Measurements from ENCODE around the gene ZNF385B.

Gene ZNF385B

GRCh38 chr2:179694963-179695362 lies 166.4 kb downstream of the ZNF385B start:
- Histone ChIP-seq H3K27ac (ENCODE audit: low read length) (no peak overlapping the region), H3K9ac (ENCODE audit: low read length) (no peak overlapping the region), H3K9me2 (replicated peaks; ENCODE audit: insufficient read depth, low read length) (no peaks in the 10 kb centered on the region), H3K9me3 (replicated peaks; ENCODE audit: insufficient read depth, low read length) (no peaks in the 10 kb centered on the region), H3K27me3 (replicated peaks; ENCODE audit: insufficient read depth, low read length) (no peaks in the 10 kb centered on the region), H3F3A (ENCODE audit: insufficient read depth, low read length) (no peaks in the 10 kb centered on the region), H2AFZ (ENCODE audit: low read length) (no peak overlapping the region), H3K79me2 (ENCODE audit: low read length) (no peaks in the 10 kb centered on the region), H3K4me1 (ENCODE audit: low read length) (peaks cover 5% of the 10 kb centered on the region; the same call in 1 of the 2 replicates), H3K4me2 (ENCODE audit: low read depth, low read length) (no peak overlapping the region), H4K20me1 (ENCODE audit: insufficient read depth, low read length) (no peaks in the 10 kb centered on the region), H3K36me3 (replicated peaks; ENCODE audit: insufficient read depth, low read length) (no peaks in the 10 kb centered on the region), H3K4me3 (ENCODE audit: low read length) (no peak overlapping the region)
- no peak for TF ChIP-seq EZH2 (optimal IDR thresholded peaks at IDR 0.05; ENCODE audit: low read depth, low read length)
- no peak for TF ChIP-seq CTCF (IDR thresholded peaks at IDR 0.05; ENCODE audit: low read length)
- TF ChIP-seq EZH2phosphoT487 (IDR thresholded peaks at IDR 0.05; ENCODE audit: low read length), result no peak
- no peak for DNase-seq

GRCh38 chr2:179692610-179693009 lies 168.8 kb downstream of the ZNF385B start:
- Histone ChIP-seq H4K20me1 (ENCODE audit: insufficient read depth, low read length) (no peaks in the 10 kb centered on the region), H3K36me3 (replicated peaks; ENCODE audit: insufficient read depth, low read length) (no peaks in the 10 kb centered on the region), H3F3A (ENCODE audit: insufficient read depth, low read length) (no peaks in the 10 kb centered on the region), H3K9me3 (replicated peaks; ENCODE audit: insufficient read depth, low read length) (no peaks in the 10 kb centered on the region), H3K4me3 (ENCODE audit: low read length) (no peak overlapping the region), H3K9ac (ENCODE audit: low read length) (no peak overlapping the region), H3K4me1 (ENCODE audit: low read length) (no peaks in the 10 kb centered on the region), H2AFZ (ENCODE audit: low read length) (no peak overlapping the region), H3K27ac (ENCODE audit: low read length) (no peak overlapping the region), H3K27me3 (replicated peaks; ENCODE audit: insufficient read depth, low read length) (no peaks in the 10 kb centered on the region), H3K9me2 (replicated peaks; ENCODE audit: insufficient read depth, low read length) (no peaks in the 10 kb centered on the region), H3K79me2 (ENCODE audit: low read length) (no peaks in the 10 kb centered on the region), H3K4me2 (ENCODE audit: low read depth, low read length) (no peak overlapping the region)
- no peak for TF ChIP-seq EZH2 (optimal IDR thresholded peaks at IDR 0.05; ENCODE audit: low read depth, low read length)
- no peak for TF ChIP-seq CTCF (IDR thresholded peaks at IDR 0.05; ENCODE audit: low read length)
- DNase-seq, result no peak

GRCh38 chr2:179692043-179692442 lies 169.4 kb downstream of the ZNF385B start:
- Histone ChIP-seq H2AFZ (ENCODE audit: low read length) (no peak overlapping the region), H3F3A (ENCODE audit: insufficient read depth, low read length) (no peaks in the 10 kb centered on the region)

More at GRCh38 chr2:179692043-179692442, 169.4 kb downstream of the ZNF385B start:
- no peak overlapping the region for H3K4me2 ChIP-seq (ENCODE audit: low read depth, low read length)
- H3K9me3 ChIP-seq (replicated peaks; ENCODE audit: insufficient read depth, low read length), result no peaks in the 10 kb centered on the region
- no peak overlapping the region for H3K4me3 ChIP-seq (ENCODE audit: low read length)
- no peaks in the 10 kb centered on the region for H4K20me1 ChIP-seq (ENCODE audit: insufficient read depth, low read length)
- H3K4me1 ChIP-seq (ENCODE audit: low read length), result no peaks in the 10 kb centered on the region
- no peak for DNase-seq
- H3K36me3 ChIP-seq (replicated peaks; ENCODE audit: insufficient read depth, low read length), result no peaks in the 10 kb centered on the region
- no peak overlapping the region for H3K27ac ChIP-seq (ENCODE audit: low read length)
- no peaks in the 10 kb centered on the region for H3K9me2 ChIP-seq (replicated peaks; ENCODE audit: insufficient read depth, low read length)
- no peaks in the 10 kb centered on the region for H3K27me3 ChIP-seq (replicated peaks; ENCODE audit: insufficient read depth, low read length)
- H3K79me2 ChIP-seq (ENCODE audit: low read length), result no peaks in the 10 kb centered on the region
- H3K9ac ChIP-seq (ENCODE audit: low read length), result no peak overlapping the region
- no peak for TF ChIP-seq EZH2phosphoT487 (IDR thresholded peaks at IDR 0.05; ENCODE audit: low read length)
- no peak for TF ChIP-seq EZH2 (optimal IDR thresholded peaks at IDR 0.05; ENCODE audit: low read depth, low read length)
- TF ChIP-seq CTCF (IDR thresholded peaks at IDR 0.05; ENCODE audit: low read length), result no peak

Data from MM.1S (cell line).